GM23338 (cell line): ENCODE results near the gene EPHA8. TPM values are rescaled to one million over a fixed set of nuclear protein-coding genes. Genes with fewer than 3 reads are reported as not detected.

Experiments
- ATAC-seq: fragments of 200-7000 bp; cut with Tn5 transposase; 3 replicates; pipeline ENCODE4 v1.9.1; 2020
- DNase-seq: peaks from one replicate; pipeline ENCODE4 v3.0.0-alpha.2; 2015; ENCODE audit warnings: low spot score
- H2AFZ ChIP-seq: fragments of 200-600 bp; sonication (generic); 2 replicates; pipeline ENCODE4 v1.8.0; 2016; ENCODE audit warnings: antibody characterized with exemption, mild to moderate bottlenecking, moderate library complexity
- H3F3A ChIP-seq: fragments of 200-600 bp; sonication (generic); replicated peaks from 2 replicates; pipeline ENCODE4 v1.8.0; 2017; ENCODE audit warnings: antibody characterized with exemption, mixed run types, low read depth
- H3K27ac ChIP-seq: fragments of 200-600 bp; sonication (generic); 2 replicates; pipeline ENCODE4 v1.6.1; 2016; ENCODE audit warnings: low read depth
- H3K27me3 ChIP-seq: fragments of 200-600 bp; sonication (generic); 2 replicates; pipeline ENCODE4 v1.8.0; 2016; ENCODE audit warnings: mild to moderate bottlenecking, mixed run types, moderate library complexity; ENCODE audit not compliant: insufficient read depth
- H3K36me3 ChIP-seq: fragments of 200-600 bp; sonication (generic); 2 replicates; pipeline ENCODE4 v1.8.0; 2016; ENCODE audit warnings: mild to moderate bottlenecking; ENCODE audit not compliant: insufficient read depth
- H3K4me1 ChIP-seq: fragments of 200-600 bp; sonication (generic); 2 replicates; pipeline ENCODE4 v1.8.0; 2016; ENCODE audit warnings: mild to moderate bottlenecking, moderate library complexity; ENCODE audit not compliant: insufficient read depth
- H3K4me2 ChIP-seq: fragments of 200-600 bp; sonication (generic); 2 replicates; pipeline ENCODE4 v1.7.1; 2017; ENCODE audit warnings: mixed run types
- H3K4me3 ChIP-seq: fragments of 200-600 bp; sonication (generic); 2 replicates; pipeline ENCODE4 v1.6.1; 2016; ENCODE audit warnings: mixed run types
- H3K79me2 ChIP-seq: fragments of 200-600 bp; sonication (generic); replicated peaks from 2 replicates; pipeline ENCODE4 v1.8.0; 2017; ENCODE audit warnings: mild to moderate bottlenecking; ENCODE audit not compliant: insufficient read depth
- H3K9me2 ChIP-seq: fragments of 200-600 bp; sonication (generic); 2 replicates; pipeline ENCODE4 v1.8.0; 2017; ENCODE audit not compliant: insufficient read depth
- H4K20me1 ChIP-seq: fragments of 200-600 bp; sonication (generic); replicated peaks from 2 replicates; pipeline ENCODE4 v1.8.0; 2017; ENCODE audit warnings: mild to moderate bottlenecking; ENCODE audit not compliant: insufficient read depth
- H3K27ac Mint-ChIP-seq: 2 replicates; pipeline ENCODE4 v1.8.0; 2020; ENCODE audit warnings: inconsistent platforms, mild to moderate bottlenecking, moderate library complexity, mixed read lengths
- H3K27me3 Mint-ChIP-seq: 3 replicates; pipeline ENCODE4 v1.8.0; 2022; ENCODE audit warnings: low read depth, mild to moderate bottlenecking, moderate library complexity, mixed read lengths, inconsistent platforms; ENCODE audit not compliant: insufficient read depth, poor library complexity
- H3K36me3 Mint-ChIP-seq: 3 replicates; pipeline ENCODE4 v1.8.0; 2021; ENCODE audit warnings: low read depth, mild to moderate bottlenecking, inconsistent platforms, moderate library complexity, mixed read lengths
- H3K4me1 Mint-ChIP-seq: 3 replicates; pipeline ENCODE4 v1.8.0; 2020; ENCODE audit warnings: mild to moderate bottlenecking, inconsistent platforms, mixed read lengths
- H3K4me3 Mint-ChIP-seq: 3 replicates; pipeline ENCODE4 v1.8.0; 2021; ENCODE audit warnings: moderate library complexity, mild to moderate bottlenecking, inconsistent platforms, mixed read lengths
- H3K9me3 Mint-ChIP-seq: 3 replicates; pipeline ENCODE4 v1.8.0; 2020; ENCODE audit warnings: moderate library complexity, mild to moderate bottlenecking, inconsistent platforms, mixed read lengths
- EZH2phosphoT487 ChIP-seq: fragments of 200-600 bp; sonication (generic); IDR thresholded peaks from one replicate; pipeline ENCODE4 v1.8.1; 2018; ENCODE audit warnings: antibody characterized with exemption; ENCODE audit not compliant: unreplicated experiment
- ZNF114 ChIP-seq: fragments of 250-450 bp; sonication (Bioruptor Pico); IDR thresholded peaks from 2 replicates; pipeline ENCODE4 v1.5.0; 2020; ENCODE audit warnings: mild to moderate bottlenecking, moderate library complexity
- polyA plus RNA-seq: library from polyadenylated mRNA; unstranded; fragments of >200 nt; fragmentation: Nextera tagmentation; extraction: Ambion mirVana; gene quantifications from 2 replicates; pipeline ENCODE4 v1.2.1, GENCODE V29; 2016
- total RNA-seq: library from RNA; depleted of rRNA; stranded (reverse); fragments of >200 nt; shearing (Covaris generic); gene quantifications from 2 replicates; pipeline ENCODE4 v1.2.3, GENCODE V29; 2014
- TF ChIP-seq, protein P1 (sequence below): fragments of 250-450 bp; sonication (Bioruptor Pico); IDR thresholded peaks from 2 replicates; pipeline ENCODE4 v1.5.0; 2020; ENCODE audit warnings: mild to moderate bottlenecking, moderate library complexity
- TF ChIP-seq, protein P2 (sequence below): IDR thresholded peaks from 2 replicates; pipeline ENCODE4 v1.6.1; 2016; ENCODE audit warnings: antibody characterized with exemption

EPHA8 gene
- total and polyA plus RNA-seq, 2 experiments from 2014 or later = 2.3 to 5.0 TPM

DNA sequence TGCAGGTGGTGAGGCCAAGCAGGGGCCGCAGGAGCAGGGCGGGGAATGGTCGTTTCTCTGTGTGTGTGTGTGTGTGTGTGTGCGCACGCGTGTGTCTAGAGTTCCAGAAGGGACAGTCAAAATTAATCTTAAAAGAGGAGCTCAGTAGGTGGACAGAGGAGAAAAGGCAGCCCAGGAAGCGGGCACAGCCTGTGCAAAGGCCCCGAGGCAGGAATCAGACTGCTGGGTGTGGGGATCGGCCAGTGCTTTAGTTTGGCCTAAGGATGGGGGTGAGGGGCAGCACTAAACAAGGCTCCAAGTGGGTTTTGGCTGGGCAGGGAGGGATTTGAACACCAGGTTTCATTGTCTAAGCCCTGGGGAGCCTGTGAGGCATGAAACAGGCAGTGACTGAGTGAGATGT, 21.7 kb downstream of the EPHA8 start (continued):
- TF ChIP-seq, protein P1, sequence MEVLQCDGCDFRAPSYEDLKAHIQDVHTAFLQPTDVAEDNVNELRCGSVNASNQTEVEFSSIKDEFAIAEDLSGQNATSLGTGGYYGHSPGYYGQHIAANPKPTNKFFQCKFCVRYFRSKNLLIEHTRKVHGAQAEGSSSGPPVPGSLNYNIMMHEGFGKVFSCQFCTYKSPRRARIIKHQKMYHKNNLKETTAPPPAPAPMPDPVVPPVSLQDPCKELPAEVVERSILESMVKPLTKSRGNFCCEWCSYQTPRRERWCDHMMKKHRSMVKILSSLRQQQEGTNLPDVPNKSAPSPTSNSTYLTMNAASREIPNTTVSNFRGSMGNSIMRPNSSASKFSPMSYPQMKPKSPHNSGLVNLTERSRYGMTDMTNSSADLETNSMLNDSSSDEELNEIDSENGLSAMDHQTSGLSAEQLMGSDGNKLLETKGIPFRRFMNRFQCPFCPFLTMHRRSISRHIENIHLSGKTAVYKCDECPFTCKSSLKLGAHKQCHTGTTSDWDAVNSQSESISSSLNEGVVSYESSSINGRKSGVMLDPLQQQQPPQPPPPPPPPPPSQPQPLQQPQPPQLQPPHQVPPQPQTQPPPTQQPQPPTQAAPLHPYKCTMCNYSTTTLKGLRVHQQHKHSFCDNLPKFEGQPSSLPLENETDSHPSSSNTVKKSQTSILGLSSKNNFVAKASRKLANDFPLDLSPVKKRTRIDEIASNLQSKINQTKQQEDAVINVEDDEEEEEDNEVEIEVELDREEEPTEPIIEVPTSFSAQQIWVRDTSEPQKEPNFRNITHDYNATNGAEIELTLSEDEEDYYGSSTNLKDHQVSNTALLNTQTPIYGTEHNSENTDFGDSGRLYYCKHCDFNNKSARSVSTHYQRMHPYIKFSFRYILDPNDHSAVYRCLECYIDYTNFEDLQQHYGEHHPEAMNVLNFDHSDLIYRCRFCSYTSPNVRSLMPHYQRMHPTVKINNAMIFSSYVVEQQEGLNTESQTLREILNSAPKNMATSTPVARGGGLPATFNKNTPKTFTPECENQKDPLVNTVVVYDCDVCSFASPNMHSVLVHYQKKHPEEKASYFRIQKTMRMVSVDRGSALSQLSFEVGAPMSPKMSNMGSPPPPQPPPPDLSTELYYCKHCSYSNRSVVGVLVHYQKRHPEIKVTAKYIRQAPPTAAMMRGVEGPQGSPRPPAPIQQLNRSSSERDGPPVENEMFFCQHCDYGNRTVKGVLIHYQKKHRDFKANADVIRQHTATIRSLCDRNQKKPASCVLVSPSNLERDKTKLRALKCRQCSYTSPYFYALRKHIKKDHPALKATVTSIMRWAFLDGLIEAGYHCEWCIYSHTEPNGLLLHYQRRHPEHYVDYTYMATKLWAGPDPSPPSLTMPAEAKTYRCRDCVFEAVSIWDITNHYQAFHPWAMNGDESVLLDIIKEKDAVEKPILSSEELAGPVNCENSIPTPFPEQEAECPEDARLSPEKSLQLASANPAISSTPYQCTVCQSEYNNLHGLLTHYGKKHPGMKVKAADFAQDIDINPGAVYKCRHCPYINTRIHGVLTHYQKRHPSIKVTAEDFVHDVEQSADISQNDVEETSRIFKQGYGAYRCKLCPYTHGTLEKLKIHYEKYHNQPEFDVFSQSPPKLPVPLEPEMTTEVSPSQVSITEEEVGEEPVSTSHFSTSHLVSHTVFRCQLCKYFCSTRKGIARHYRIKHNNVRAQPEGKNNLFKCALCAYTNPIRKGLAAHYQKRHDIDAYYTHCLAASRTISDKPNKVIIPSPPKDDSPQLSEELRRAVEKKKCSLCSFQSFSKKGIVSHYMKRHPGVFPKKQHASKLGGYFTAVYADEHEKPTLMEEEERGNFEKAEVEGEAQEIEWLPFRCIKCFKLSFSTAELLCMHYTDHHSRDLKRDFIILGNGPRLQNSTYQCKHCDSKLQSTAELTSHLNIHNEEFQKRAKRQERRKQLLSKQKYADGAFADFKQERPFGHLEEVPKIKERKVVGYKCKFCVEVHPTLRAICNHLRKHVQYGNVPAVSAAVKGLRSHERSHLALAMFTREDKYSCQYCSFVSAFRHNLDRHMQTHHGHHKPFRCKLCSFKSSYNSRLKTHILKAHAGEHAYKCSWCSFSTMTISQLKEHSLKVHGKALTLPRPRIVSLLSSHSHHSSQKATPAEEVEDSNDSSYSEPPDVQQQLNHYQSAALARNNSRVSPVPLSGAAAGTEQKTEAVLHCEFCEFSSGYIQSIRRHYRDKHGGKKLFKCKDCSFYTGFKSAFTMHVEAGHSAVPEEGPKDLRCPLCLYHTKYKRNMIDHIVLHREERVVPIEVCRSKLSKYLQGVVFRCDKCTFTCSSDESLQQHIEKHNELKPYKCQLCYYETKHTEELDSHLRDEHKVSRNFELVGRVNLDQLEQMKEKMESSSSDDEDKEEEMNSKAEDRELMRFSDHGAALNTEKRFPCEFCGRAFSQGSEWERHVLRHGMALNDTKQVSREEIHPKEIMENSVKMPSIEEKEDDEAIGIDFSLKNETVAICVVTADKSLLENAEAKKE = no peak
- no peak for TF ChIP-seq ZNF114
- TF ChIP-seq, protein P2, sequence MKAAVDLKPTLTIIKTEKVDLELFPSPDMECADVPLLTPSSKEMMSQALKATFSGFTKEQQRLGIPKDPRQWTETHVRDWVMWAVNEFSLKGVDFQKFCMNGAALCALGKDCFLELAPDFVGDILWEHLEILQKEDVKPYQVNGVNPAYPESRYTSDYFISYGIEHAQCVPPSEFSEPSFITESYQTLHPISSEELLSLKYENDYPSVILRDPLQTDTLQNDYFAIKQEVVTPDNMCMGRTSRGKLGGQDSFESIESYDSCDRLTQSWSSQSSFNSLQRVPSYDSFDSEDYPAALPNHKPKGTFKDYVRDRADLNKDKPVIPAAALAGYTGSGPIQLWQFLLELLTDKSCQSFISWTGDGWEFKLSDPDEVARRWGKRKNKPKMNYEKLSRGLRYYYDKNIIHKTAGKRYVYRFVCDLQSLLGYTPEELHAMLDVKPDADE = no peak

DNA sequence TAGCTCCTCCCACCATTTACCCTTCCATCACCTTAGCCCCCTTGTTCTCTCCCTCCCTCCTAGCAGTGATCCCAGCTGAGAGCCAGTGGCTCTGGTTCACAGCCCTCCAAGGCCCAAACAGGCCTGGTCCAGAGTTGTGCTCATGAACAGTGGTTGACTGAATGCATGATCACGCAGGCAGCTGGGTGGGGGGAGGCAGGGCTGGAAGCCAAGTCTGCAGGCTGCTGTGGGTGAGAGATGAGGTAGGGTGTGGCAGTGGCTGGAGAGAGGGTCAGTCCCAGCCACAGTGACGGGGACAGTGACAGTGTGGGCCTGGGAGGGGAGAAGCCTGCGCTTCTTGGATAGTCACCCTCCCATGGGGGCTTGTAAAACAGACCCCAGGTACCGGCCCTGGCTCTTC, 22.2 kb downstream of the EPHA8 start:
- TF ChIP-seq EZH2phosphoT487 = no peak
- H3K9me3 Mint-ChIP-seq = no peaks in the 10 kb centered on the region
- H3K27me3 ChIP-seq = no peaks in the 10 kb centered on the region
- DNase-seq = no peak
- H3K36me3 Mint-ChIP-seq = no peaks in the 10 kb centered on the region
- no peaks in the 10 kb centered on the region for H3K9me2 ChIP-seq
- no peak overlapping the region for H3K4me2 ChIP-seq
- H4K20me1 ChIP-seq = no peaks in the 10 kb centered on the region
- no peaks in the 10 kb centered on the region for H3F3A ChIP-seq
- H3K27me3 Mint-ChIP-seq = peaks cover 3% of the 10 kb centered on the region
- H3K27ac Mint-ChIP-seq = no peak overlapping the region
- no peak overlapping the region for H3K27ac ChIP-seq
- H3K36me3 ChIP-seq = no peaks in the 10 kb centered on the region
- H3K4me1 ChIP-seq = no peaks in the 10 kb centered on the region
- H3K4me3 ChIP-seq = no peak overlapping the region
- peaks cover 4% of the 10 kb centered on the region; the same call in 1 of the 3 replicates for H3K4me1 Mint-ChIP-seq
- no peak overlapping the region for H2AFZ ChIP-seq
- H3K79me2 ChIP-seq = no peaks in the 10 kb centered on the region
- no peak overlapping the region for H3K4me3 Mint-ChIP-seq
- no peak for ATAC-seq
